Body of pancreas (tissue), 4 donors: ENCODE data around the gene UGT2A2.

ENCODE experiments used
- POLR2A ChIP-seq, 3 donors: fragments of 450-650 bp; IDR thresholded peaks; one replicate each; pipeline ENCODE4 v1.6.1; 2016; ENCODE audit warnings: antibody characterized with exemption in 3 of 3, mild to moderate bottlenecking in 2 of 3
- TF ChIP-seq, protein P1 (sequence below), 7 experiments: fragments of 450-650 bp in 4 of 7; fragments of 200-600 bp in 3 of 7; sonication (generic) in 3 of 7; IDR thresholded peaks; one replicate each; pipeline ENCODE4 v1.5.1; 2016 to 2019; ENCODE audit warnings: antibody characterized with exemption in 7 of 7

DNA sequence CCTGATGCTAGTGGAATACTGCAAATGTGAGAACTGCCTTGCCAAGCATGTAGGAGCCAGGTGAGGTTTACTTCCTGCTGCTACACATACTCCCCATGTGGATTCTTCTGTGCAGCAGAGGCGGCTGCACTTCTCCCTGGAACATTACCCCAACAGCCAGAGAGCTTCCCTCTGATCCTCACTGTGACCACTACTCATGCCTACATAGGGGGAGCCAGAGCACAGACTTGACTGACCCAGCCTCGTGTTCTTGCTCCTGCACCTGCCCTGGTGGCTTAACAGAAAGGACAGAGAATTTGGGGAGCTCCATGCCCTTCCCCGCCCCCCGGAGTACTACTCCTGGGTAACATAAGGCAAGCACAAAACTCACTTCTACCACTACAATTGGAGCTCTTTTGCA, 38.4 kb downstream of the UGT2A2 start:
- TF ChIP-seq, protein P1, sequence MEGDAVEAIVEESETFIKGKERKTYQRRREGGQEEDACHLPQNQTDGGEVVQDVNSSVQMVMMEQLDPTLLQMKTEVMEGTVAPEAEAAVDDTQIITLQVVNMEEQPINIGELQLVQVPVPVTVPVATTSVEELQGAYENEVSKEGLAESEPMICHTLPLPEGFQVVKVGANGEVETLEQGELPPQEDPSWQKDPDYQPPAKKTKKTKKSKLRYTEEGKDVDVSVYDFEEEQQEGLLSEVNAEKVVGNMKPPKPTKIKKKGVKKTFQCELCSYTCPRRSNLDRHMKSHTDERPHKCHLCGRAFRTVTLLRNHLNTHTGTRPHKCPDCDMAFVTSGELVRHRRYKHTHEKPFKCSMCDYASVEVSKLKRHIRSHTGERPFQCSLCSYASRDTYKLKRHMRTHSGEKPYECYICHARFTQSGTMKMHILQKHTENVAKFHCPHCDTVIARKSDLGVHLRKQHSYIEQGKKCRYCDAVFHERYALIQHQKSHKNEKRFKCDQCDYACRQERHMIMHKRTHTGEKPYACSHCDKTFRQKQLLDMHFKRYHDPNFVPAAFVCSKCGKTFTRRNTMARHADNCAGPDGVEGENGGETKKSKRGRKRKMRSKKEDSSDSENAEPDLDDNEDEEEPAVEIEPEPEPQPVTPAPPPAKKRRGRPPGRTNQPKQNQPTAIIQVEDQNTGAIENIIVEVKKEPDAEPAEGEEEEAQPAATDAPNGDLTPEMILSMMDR (IDR thresholded peaks at IDR 0.05), result no peak
- TF ChIP-seq POLR2A (IDR thresholded peaks at IDR 0.05), result no peak
